Activated CD8-positive, alpha-beta memory T cell treated with anti-CD3 and anti-CD28 coated beads, Interleukin-2, amount 10 ng/mL, durations not matched to agents 7 days and 5 days (primary cell): ENCODE measurements around the gene LCA5. TPM values are rescaled to one million over a fixed set of nuclear protein-coding genes. Genes with fewer than 3 reads are reported as not detected.
"Not testable (repeated sequence)": the region's sequence is repeated elsewhere in the genome, so short reads cannot be mapped to it uniquely, and the experiment has no call there.

ENCODE experiments used
- ATAC-seq: fragments of 150-1000 bp; cut with Tn5 transposase; one replicate; pipeline ENCODE4 v1.10.0; 2021; ENCODE audit warnings: moderate library complexity
- CTCF ChIA-PET: fragments of 350-600 bp; sonication (Branson Sonifier 250); formaldehyde crosslinking; loops from one replicate; lab custom pipeline; 2021; ENCODE audit warnings: antibody characterized with exemption; lab: Charles Lee
- DNase-seq: peaks from one replicate; pipeline ENCODE4 v3.0.0-alpha.2; 2020
- H3K27ac Mint-ChIP-seq: one replicate; pipeline ENCODE4 v1.8.0; 2021; ENCODE audit warnings: mild to moderate bottlenecking, mixed read lengths
- H3K27me3 Mint-ChIP-seq: one replicate; pipeline ENCODE4 v1.8.0; 2021; ENCODE audit warnings: mixed read lengths
- H3K36me3 Mint-ChIP-seq: one replicate; pipeline ENCODE4 v1.8.0; 2021; ENCODE audit warnings: mild to moderate bottlenecking, mixed read lengths
- H3K4me1 Mint-ChIP-seq: one replicate; pipeline ENCODE4 v1.8.0; 2021; ENCODE audit warnings: mixed read lengths
- H3K4me3 Mint-ChIP-seq: one replicate; pipeline ENCODE4 v1.8.0; 2021; ENCODE audit warnings: mild to moderate bottlenecking, moderate library complexity, mixed read lengths
- H3K9me3 Mint-ChIP-seq: one replicate; pipeline ENCODE4 v1.8.0; 2022; ENCODE audit warnings: low read depth, mixed read lengths
- total RNA-seq, 2 experiments: library from RNA; stranded (reverse); gene quantifications; one replicate each; pipeline ENCODE4 v1.2.3, GENCODE V29; 2021

LCA5 gene
- total RNA-seq, 2 experiments from 2014 or later: 0.16 TPM; not detected in 1

- Mint-ChIP-seq H3K4me1 (no peaks in the 10 kb centered on the region), H3K27ac (no peak overlapping the region), H3K9me3 (no peaks in the 10 kb centered on the region), H3K36me3 (no peaks in the 10 kb centered on the region), H3K27me3 (no peaks in the 10 kb centered on the region), H3K4me3 (no peak overlapping the region)
- ATAC-seq: no peak
- CTCF ChIA-PET: interaction anchor here (1.2 kb wide), 1 partner anchor 9 kb away, joined by 3 read pairs; no protein-coding TSS in a partner anchor
- DNase-seq: no peak
Observed at GRCh38 chr6:79554305-79554704, 17.1 kb upstream of the LCA5 start.

GRCh38 chr6:79551401-79551800, 14.2 kb upstream of the LCA5 start:
- Mint-ChIP-seq H3K4me1 (no peaks in the 10 kb centered on the region), H3K36me3 (no peaks in the 10 kb centered on the region), H3K27me3 (no peaks in the 10 kb centered on the region), H3K27ac (no peak overlapping the region), H3K4me3 (no peak overlapping the region), H3K9me3 (no peaks in the 10 kb centered on the region)
- CTCF ChIA-PET: no interaction called here
- no peak for DNase-seq
- ATAC-seq: no peak

GRCh38 chr6:79548304-79548703, 11.1 kb upstream of the LCA5 start:
- Mint-ChIP-seq H3K27me3 (peaks cover 3% of the 10 kb centered on the region), H3K4me3 (no peak overlapping the region), H3K4me1 (no peaks in the 10 kb centered on the region), H3K27ac (no peak overlapping the region), H3K9me3 (no peaks in the 10 kb centered on the region), H3K36me3 (no peaks in the 10 kb centered on the region)
- CTCF ChIA-PET: no interaction called here
- no peak for DNase-seq
- no peak for ATAC-seq

GRCh38 chr6:79546186-79546585, 9.0 kb upstream of the LCA5 start:
- Mint-ChIP-seq H3K4me3 (no peak overlapping the region), H3K4me1 (no peaks in the 10 kb centered on the region), H3K27ac (no peak overlapping the region), H3K36me3 (no peaks in the 10 kb centered on the region), H3K27me3 (peaks cover 3% of the 10 kb centered on the region), H3K9me3 (no peaks in the 10 kb centered on the region)
- CTCF ChIA-PET: no interaction called here
- ATAC-seq: no peak
- no peak for DNase-seq

GRCh38 chr6:79544939-79545450, 7.8 kb upstream of the LCA5 start:
- CTCF ChIA-PET: interaction anchor here (1.1 kb wide), 1 partner anchor 9 kb away, joined by 3 read pairs; no protein-coding TSS in a partner anchor
- ATAC-seq (no peak), DNase-seq (no peak)
- H3K27me3 Mint-ChIP-seq: peaks cover 5% of the 10 kb centered on the region
- no peak overlapping the region for H3K27ac Mint-ChIP-seq
- H3K4me1 Mint-ChIP-seq: no peaks in the 10 kb centered on the region
- no peaks in the 10 kb centered on the region for H3K9me3 Mint-ChIP-seq
- H3K36me3 Mint-ChIP-seq: no peaks in the 10 kb centered on the region
- H3K4me3 Mint-ChIP-seq: no peak overlapping the region

GRCh38 chr6:79544299-79544927, 7.2 kb upstream of the LCA5 start:
- no peak for DNase-seq
- H3K27me3 Mint-ChIP-seq: peaks cover 5% of the 10 kb centered on the region
- H3K9me3 Mint-ChIP-seq: no peaks in the 10 kb centered on the region
- CTCF ChIA-PET: interaction anchor here (1.1 kb wide), 1 partner anchor 10 kb away, joined by 3 read pairs; no protein-coding TSS in a partner anchor
- H3K4me1 Mint-ChIP-seq: no peaks in the 10 kb centered on the region
- no peaks in the 10 kb centered on the region for H3K36me3 Mint-ChIP-seq
- H3K4me3 Mint-ChIP-seq: no peak overlapping the region
- no peak for ATAC-seq
- no peak overlapping the region for H3K27ac Mint-ChIP-seq

- Mint-ChIP-seq H3K27me3 (peaks cover 5% of the 10 kb centered on the region), H3K36me3 (no peaks in the 10 kb centered on the region), H3K4me1 (no peaks in the 10 kb centered on the region), H3K27ac (no peak overlapping the region), H3K9me3 (no peaks in the 10 kb centered on the region), H3K4me3 (no peak overlapping the region)
- no peak for DNase-seq
- CTCF ChIA-PET: no interaction called here
- ATAC-seq: no peak
Observed at GRCh38 chr6:79543886-79544285, 6.7 kb upstream of the LCA5 start.

GRCh38 chr6:79543411-79543810, 6.2 kb upstream of the LCA5 start:
- Mint-ChIP-seq H3K4me3 (no peak overlapping the region), H3K27me3 (peaks cover 5% of the 10 kb centered on the region), H3K9me3 (no peaks in the 10 kb centered on the region), H3K27ac (no peak overlapping the region), H3K36me3 (no peaks in the 10 kb centered on the region), H3K4me1 (no peaks in the 10 kb centered on the region)
- no peak for DNase-seq
- CTCF ChIA-PET: no interaction called here
- no peak for ATAC-seq

GRCh38 chr6:79538106-79538971, 1.1 kb upstream of the LCA5 start:
- CTCF ChIA-PET: interaction anchor here (1.3 kb wide), 1 partner anchor 32 kb away, joined by 3 read pairs; no protein-coding TSS in a partner anchor
- Mint-ChIP-seq H3K4me1 (no peaks in the 10 kb centered on the region), H3K27me3 (peaks cover 17% of the 10 kb centered on the region), H3K36me3 (no peaks in the 10 kb centered on the region), H3K4me3 (no peak overlapping the region), H3K9me3 (no peaks in the 10 kb centered on the region), H3K27ac (no peak overlapping the region)
- DNase-seq: no peak
- ATAC-seq: no peak

GRCh38 chr6:79536585-79536953, 661 bp downstream of the LCA5 start:
- no peaks in the 10 kb centered on the region for H3K9me3 Mint-ChIP-seq
- CTCF ChIA-PET: no interaction called here

GRCh38 chr6:79529567-79529966, 7.7 kb downstream of the LCA5 start:
- H3K9me3 Mint-ChIP-seq, H3K4me1 Mint-ChIP-seq, H3K36me3 Mint-ChIP-seq, CTCF ChIA-PET, H3K27me3 Mint-ChIP-seq, ATAC-seq, H3K27ac Mint-ChIP-seq, DNase-seq, H3K4me3 Mint-ChIP-seq: not testable (repeated sequence)

More at GRCh38 chr6:79536585-79536953, 661 bp downstream of the LCA5 start:
- ATAC-seq (no peak), DNase-seq (no peak)
- no peak overlapping the region for H3K27ac Mint-ChIP-seq
- H3K36me3 Mint-ChIP-seq: no peaks in the 10 kb centered on the region
- H3K4me3 Mint-ChIP-seq: no peak overlapping the region
- H3K27me3 Mint-ChIP-seq: peaks cover 17% of the 10 kb centered on the region
- no peaks in the 10 kb centered on the region for H3K4me1 Mint-ChIP-seq

GRCh38 chr6:79526897-79527296, 10.3 kb downstream of the LCA5 start:
- no peak overlapping the region for H3K4me3 Mint-ChIP-seq
- DNase-seq (no peak), ATAC-seq (no peak)
- CTCF ChIA-PET: no interaction called here
- H3K36me3 Mint-ChIP-seq: no peaks in the 10 kb centered on the region
- no peak overlapping the region for H3K27ac Mint-ChIP-seq
- H3K27me3 Mint-ChIP-seq: no peaks in the 10 kb centered on the region
- H3K9me3 Mint-ChIP-seq: no peaks in the 10 kb centered on the region
- no peaks in the 10 kb centered on the region for H3K4me1 Mint-ChIP-seq

- no peak overlapping the region for H3K4me3 Mint-ChIP-seq
- H3K36me3 Mint-ChIP-seq: no peaks in the 10 kb centered on the region
- H3K27ac Mint-ChIP-seq: no peak overlapping the region
- H3K27me3 Mint-ChIP-seq: no peaks in the 10 kb centered on the region
- no peaks in the 10 kb centered on the region for H3K9me3 Mint-ChIP-seq
- H3K4me1 Mint-ChIP-seq: no peaks in the 10 kb centered on the region
- ATAC-seq: no peak
- CTCF ChIA-PET: no interaction called here
- DNase-seq: no peak
Observed at GRCh38 chr6:79525272-79526100, 11.7 kb downstream of the LCA5 start.
